A673 (cell line): ENCODE measurements around the gene GLIS2. TPM values are rescaled to one million over a fixed set of nuclear protein-coding genes. Genes with fewer than 3 reads are reported as not detected.

Experiments used
- BruUV-seq: library from RNA; stranded (reverse); fragments of 400-500 nt; replicated peaks from 2 replicates; lab custom pipeline; 2021; lab: Mats Ljungman, UMichigan
- CTCF ChIA-PET: fragments of 300-600 bp; sonication (Branson Sonifier 250); formaldehyde crosslinking; loops from one replicate; lab custom pipeline; 2022; ENCODE audit warnings: antibody characterized with exemption; lab: Charles Lee
- POLR2A ChIA-PET: fragments of 300-600 bp; sonication (Branson Sonifier 250); formaldehyde crosslinking; loops from one replicate; lab custom pipeline; 2022; ENCODE audit warnings: antibody characterized with exemption; ENCODE audit not compliant: low non-redundant PET; lab: Charles Lee
- DNase-seq: peaks from one replicate; pipeline ENCODE4 v3.0.0-alpha.2; 2015; ENCODE audit warnings: low spot score
- H3K27ac ChIP-seq: fragments of 200-600 bp; sonication (generic); 2 replicates; pipeline ENCODE4 v1.5.1; 2016; ENCODE audit warnings: mixed run types, low read depth, mild to moderate bottlenecking, mixed read lengths, antibody characterized with exemption, low read length; ENCODE audit not compliant: poor library complexity, severe bottlenecking
- H3K27me3 ChIP-seq: fragments of 200-600 bp; sonication (generic); replicated peaks from 2 replicates; pipeline ENCODE4 v1.6.1; 2017; ENCODE audit warnings: mixed run types, low read depth, mild to moderate bottlenecking, mixed read lengths, antibody characterized with exemption, low read length; ENCODE audit not compliant: insufficient read depth, poor library complexity
- H3K36me3 ChIP-seq: fragments of 200-600 bp; sonication (generic); 2 replicates; pipeline ENCODE4 v1.6.1; 2016; ENCODE audit warnings: mixed run types, mild to moderate bottlenecking, mixed read lengths, antibody characterized with exemption, low read length; ENCODE audit not compliant: insufficient read depth, poor library complexity, severe bottlenecking
- H3K4me1 ChIP-seq: fragments of 200-600 bp; sonication (generic); 2 replicates; pipeline ENCODE4 v1.6.1; 2017; ENCODE audit warnings: mixed run types, mild to moderate bottlenecking, mixed read lengths, antibody characterized with exemption, low read length; ENCODE audit not compliant: insufficient read depth, poor library complexity, severe bottlenecking
- H3K4me3 ChIP-seq: fragments of 200-600 bp; sonication (generic); 2 replicates; pipeline ENCODE4 v1.5.1; 2016; ENCODE audit warnings: low read depth, mixed run types, mild to moderate bottlenecking, mixed read lengths, low read length; ENCODE audit not compliant: poor library complexity, severe bottlenecking
- H3K9me3 ChIP-seq: fragments of 200-600 bp; sonication (generic); 2 replicates; pipeline ENCODE4 v1.6.1; 2016; ENCODE audit warnings: mixed run types, low read depth, mild to moderate bottlenecking, mixed read lengths, antibody characterized with exemption, low read length; ENCODE audit not compliant: poor library complexity, severe bottlenecking
- CTCF ChIP-seq: fragments of 300-800, 200-600 bp; sonication (generic); conservative IDR thresholded peaks from 2 replicates; pipeline ENCODE4 v1.5.1; 2017; ENCODE audit warnings: low read depth, mild to moderate bottlenecking, antibody characterized with exemption, low read length, moderate library complexity, mixed read lengths
- EZH2 ChIP-seq: fragments of 200-600 bp; sonication (generic); IDR thresholded peaks from 2 replicates; pipeline ENCODE4 v1.6.1; 2017; ENCODE audit warnings: borderline replicate concordance, low read depth, mild to moderate bottlenecking, mixed read lengths, antibody characterized with exemption, low read length; ENCODE audit not compliant: poor library complexity, severe bottlenecking
- intact Hi-C: fragments of 100-400 bp; cut with micrococcal nuclease; formaldehyde crosslinking; loops from one replicate; pipeline ENCODE4 v1.10.0; 2022; ENCODE audit not compliant: unreplicated experiment
- total RNA-seq: library from RNA; stranded (reverse); gene quantifications from 2 replicates; pipeline ENCODE4 v1.2.3, GENCODE V29; 2021

The GLIS2 gene
- total RNA-seq, 1 experiment from 2014 or later = 10.6 TPM

- Histone ChIP-seq H3K27me3 (no peaks in the 10 kb centered on the region), H3K27ac (peak overlapping the region; percentile 53), H3K4me3 (no peak overlapping the region), H3K4me1 (peaks cover 23% of the 10 kb centered on the region), H3K36me3 (peaks cover 30% of the 10 kb centered on the region), H3K9me3 (no peaks in the 10 kb centered on the region)
- no TSS peak for BruUV-seq
- TF ChIP-seq EZH2 (no peak), CTCF (peak; percentile 54)
- CTCF ChIA-PET = interaction anchor here (0.6 to 1.4 kb wide), 6 partner anchors 11 to 69 kb away, joined by 3 to 15 read pairs (median 8); partner anchors contain the start of gene PAM16
- peak; percentile 90 for DNase-seq
- intact Hi-C loops = loop anchor here (10.0 kb wide), 1 partner anchor 145 kb away; no protein-coding TSS in a partner anchor
- POLR2A ChIA-PET = interaction anchor here (0.6 kb wide), 2 partner anchors 14 to 242 kb away, joined by 10 read pairs; no protein-coding TSS in a partner anchor
Observed at GRCh38 chr16:4339909-4340308, 24.0 kb downstream of the GLIS2 start.

GRCh38 chr16:4340443-4340842, 24.6 kb downstream of the GLIS2 start:
- no peak for TF ChIP-seq EZH2
- TF ChIP-seq CTCF = no peak
- H3K27me3 ChIP-seq = no peaks in the 10 kb centered on the region
- intact Hi-C loops = no loop called here
- no peaks in the 10 kb centered on the region for H3K9me3 ChIP-seq
- ChIA-PET POLR2A (interaction anchor here (0.6 kb wide), 1 partner anchor 242 kb away, joined by 10 read pairs; no protein-coding TSS in a partner anchor), CTCF (interaction anchor here (0.8 to 1.4 kb wide), 3 partner anchors 11 to 62 kb away, joined by 3 to 15 read pairs (median 6); partner anchors contain the start of gene PAM16)
- H3K36me3 ChIP-seq = peaks cover 30% of the 10 kb centered on the region
- H3K27ac ChIP-seq = peak overlapping the region; percentile 45
- H3K4me1 ChIP-seq = peaks cover 23% of the 10 kb centered on the region
- DNase-seq = no peak
- BruUV-seq = no TSS peak
- H3K4me3 ChIP-seq = no peak overlapping the region

- DNase-seq = no peak
- Histone ChIP-seq H3K36me3 (peaks cover 30% of the 10 kb centered on the region), H3K4me3 (no peak overlapping the region), H3K4me1 (peaks cover 23% of the 10 kb centered on the region), H3K27ac (peak overlapping the region; percentile 45), H3K9me3 (no peaks in the 10 kb centered on the region), H3K27me3 (no peaks in the 10 kb centered on the region)
- ChIA-PET POLR2A (no interaction called here), CTCF (interaction anchor here (0.5 to 1.4 kb wide), 3 partner anchors 57 to 215 kb away, joined by 3 to 8 read pairs (median 6); no protein-coding TSS in a partner anchor)
- no peak for TF ChIP-seq CTCF
- no peak for TF ChIP-seq EZH2
- intact Hi-C loops = no loop called here
- BruUV-seq = no TSS peak
Observed at GRCh38 chr16:4341250-4341649, 25.4 kb downstream of the GLIS2 start.
